Tibial nerve (tissue), 4 donors: ENCODE data around the gene SLC9A2. TPM values are rescaled to one million over a fixed set of nuclear protein-coding genes. Genes with fewer than 3 reads are reported as not detected.

Experiments used
- DNase-seq, 2 donors: peaks; one replicate each; pipeline ENCODE4 v3.0.0-alpha.2; 2019; ENCODE audit warnings: low spot score in 2 of 2
- H3K27ac ChIP-seq, 4 donors: fragments of 200-600 bp; sonication (generic) in 3 of 4; one replicate each; pipeline ENCODE4 v1.5.1; 2017 to 2019; ENCODE audit warnings: mild to moderate bottlenecking in 1 of 4
- H3K27me3 ChIP-seq, 2 donors: fragments of 200-600 bp; sonication (generic) in 1 of 2; one replicate each; pipeline versions ENCODE4 v1.5.1 to v1.6.0; 2017 to 2019
- H3K36me3 ChIP-seq, 3 donors: fragments of 200-600 bp; sonication (generic); one replicate each; pipeline ENCODE4 v1.5.1; 2018 to 2019
- H3K4me1 ChIP-seq, 4 donors: fragments of 200-600 bp; sonication (generic) in 3 of 4; one replicate each; pipeline ENCODE4 v1.5.1; 2017 to 2019
- H3K4me3 ChIP-seq, 4 donors: fragments of 200-600 bp; sonication (generic) in 3 of 4; one replicate each; pipeline ENCODE4 v1.5.1; 2017 to 2019; ENCODE audit warnings: mild to moderate bottlenecking in 1 of 4, moderate library complexity in 1 of 4
- H3K9me3 ChIP-seq, 4 donors: fragments of 200-600 bp; sonication (generic) in 3 of 4; one replicate each; pipeline ENCODE4 v1.5.1; 2017 to 2019
- EP300 ChIP-seq, 2 donors: sonication (generic); formaldehyde crosslinking; IDR thresholded peaks; one replicate each; pipeline ENCODE4 v1.6.1; 2017; ENCODE audit warnings: antibody characterized with exemption in 2 of 2, mild to moderate bottlenecking in 1 of 2
- POLR2A ChIP-seq, 2 donors: fragments of 450-650 bp; IDR thresholded peaks; one replicate each; pipeline ENCODE4 v1.6.1; 2017; ENCODE audit warnings: antibody characterized with exemption in 2 of 2, mild to moderate bottlenecking in 2 of 2, moderate library complexity in 2 of 2
- WGBS, 2 donors: methylation state at CpG; one replicate each; pipeline ENCODE4 v1.1.5; 2018; 5-methylcytosine and 5-hydroxymethylcytosine counted together
- total RNA-seq, 4 donors: library from RNA; depleted of rRNA; stranded (reverse); fragments of >200 nt; gene quantifications; one replicate each; pipeline ENCODE4 v1.1.0, GENCODE V29; 2016
- TF ChIP-seq, protein P1 (sequence below), 5 experiments: fragments of 200-600 bp in 3 of 5; fragments of 450-650 bp in 2 of 5; sonication (generic) in 3 of 5; IDR thresholded peaks; one replicate each; pipeline ENCODE4 v1.5.1; 2016 to 2019; ENCODE audit warnings: antibody characterized with exemption in 5 of 5, mild to moderate bottlenecking in 3 of 5, moderate library complexity in 2 of 5

The SLC9A2 gene
- total RNA-seq, 4 donors from 2014 or later = under 0.01 TPM; not detected in 3

DNA sequence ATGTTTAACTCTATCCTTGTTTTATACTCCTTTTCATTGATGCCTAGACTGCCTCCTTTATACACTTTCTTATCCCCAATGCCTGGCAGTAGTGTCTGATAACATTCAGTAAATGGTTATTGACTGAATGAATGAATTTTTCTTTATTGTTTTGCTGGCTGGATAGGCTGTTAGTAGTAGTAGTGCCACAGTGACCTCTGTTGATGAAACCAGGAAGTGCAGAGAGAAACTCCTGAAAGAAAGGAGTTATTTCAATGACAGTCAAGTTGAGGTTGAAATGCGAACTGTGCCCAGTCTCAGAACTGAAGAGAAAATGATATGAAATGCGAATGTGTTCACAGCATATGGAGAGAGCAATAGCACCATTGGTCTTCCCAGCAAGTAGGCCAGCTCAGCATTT is 26.8 kb upstream of the SLC9A2 start:
- 86 to 94% methylated on average over 2 of the region's 2 CpGs for WGBS, 2 donors
- Histone ChIP-seq H3K4me1 (no peaks in the 10 kb centered on the region), H3K9me3 (no peaks in the 10 kb centered on the region), H3K4me3 (no peak overlapping the region), H3K27me3 (no peaks in the 10 kb centered on the region), H3K27ac (no peak overlapping the region), H3K36me3 (no peaks in the 10 kb centered on the region)
- no peak for DNase-seq
- TF ChIP-seq, protein P1, sequence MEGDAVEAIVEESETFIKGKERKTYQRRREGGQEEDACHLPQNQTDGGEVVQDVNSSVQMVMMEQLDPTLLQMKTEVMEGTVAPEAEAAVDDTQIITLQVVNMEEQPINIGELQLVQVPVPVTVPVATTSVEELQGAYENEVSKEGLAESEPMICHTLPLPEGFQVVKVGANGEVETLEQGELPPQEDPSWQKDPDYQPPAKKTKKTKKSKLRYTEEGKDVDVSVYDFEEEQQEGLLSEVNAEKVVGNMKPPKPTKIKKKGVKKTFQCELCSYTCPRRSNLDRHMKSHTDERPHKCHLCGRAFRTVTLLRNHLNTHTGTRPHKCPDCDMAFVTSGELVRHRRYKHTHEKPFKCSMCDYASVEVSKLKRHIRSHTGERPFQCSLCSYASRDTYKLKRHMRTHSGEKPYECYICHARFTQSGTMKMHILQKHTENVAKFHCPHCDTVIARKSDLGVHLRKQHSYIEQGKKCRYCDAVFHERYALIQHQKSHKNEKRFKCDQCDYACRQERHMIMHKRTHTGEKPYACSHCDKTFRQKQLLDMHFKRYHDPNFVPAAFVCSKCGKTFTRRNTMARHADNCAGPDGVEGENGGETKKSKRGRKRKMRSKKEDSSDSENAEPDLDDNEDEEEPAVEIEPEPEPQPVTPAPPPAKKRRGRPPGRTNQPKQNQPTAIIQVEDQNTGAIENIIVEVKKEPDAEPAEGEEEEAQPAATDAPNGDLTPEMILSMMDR (IDR thresholded peaks at IDR 0.05) = peak in 1 of 5 experiments; percentile 19
- no peak for TF ChIP-seq EP300 (IDR thresholded peaks at IDR 0.05)
- no peak for TF ChIP-seq POLR2A (IDR thresholded peaks at IDR 0.05)

DNA sequence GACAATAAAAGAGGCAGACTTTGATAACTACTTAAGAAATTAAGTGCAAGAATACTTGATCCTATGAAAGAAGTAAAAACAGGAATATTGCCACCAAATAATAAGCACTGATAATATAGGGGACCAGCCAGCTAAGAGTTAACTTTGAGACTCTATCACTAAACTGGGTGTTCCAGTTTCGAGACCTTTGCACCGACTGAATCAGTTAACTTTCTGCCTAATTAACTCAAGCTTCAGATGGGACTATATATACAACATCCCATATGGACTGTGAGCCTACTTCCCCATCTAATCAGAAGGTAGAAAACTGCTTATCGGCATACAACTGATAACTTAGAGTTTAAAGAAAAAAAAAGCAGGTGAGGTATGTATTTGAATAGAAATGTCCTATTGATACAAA is 25.8 kb upstream of the SLC9A2 start:
- Histone ChIP-seq H3K9me3 (no peaks in the 10 kb centered on the region), H3K27me3 (no peaks in the 10 kb centered on the region), H3K4me1 (no peaks in the 10 kb centered on the region), H3K4me3 (no peak overlapping the region), H3K36me3 (no peaks in the 10 kb centered on the region), H3K27ac (no peak overlapping the region)
- TF ChIP-seq EP300 (IDR thresholded peaks at IDR 0.05) (no peak), POLR2A (IDR thresholded peaks at IDR 0.05) (no peak)
- TF ChIP-seq, protein P1 (IDR thresholded peaks at IDR 0.05) = no peak
- WGBS, 2 donors = 44 to 47% methylated on average over 3 of the region's 3 CpGs
- no peak for DNase-seq

DNA sequence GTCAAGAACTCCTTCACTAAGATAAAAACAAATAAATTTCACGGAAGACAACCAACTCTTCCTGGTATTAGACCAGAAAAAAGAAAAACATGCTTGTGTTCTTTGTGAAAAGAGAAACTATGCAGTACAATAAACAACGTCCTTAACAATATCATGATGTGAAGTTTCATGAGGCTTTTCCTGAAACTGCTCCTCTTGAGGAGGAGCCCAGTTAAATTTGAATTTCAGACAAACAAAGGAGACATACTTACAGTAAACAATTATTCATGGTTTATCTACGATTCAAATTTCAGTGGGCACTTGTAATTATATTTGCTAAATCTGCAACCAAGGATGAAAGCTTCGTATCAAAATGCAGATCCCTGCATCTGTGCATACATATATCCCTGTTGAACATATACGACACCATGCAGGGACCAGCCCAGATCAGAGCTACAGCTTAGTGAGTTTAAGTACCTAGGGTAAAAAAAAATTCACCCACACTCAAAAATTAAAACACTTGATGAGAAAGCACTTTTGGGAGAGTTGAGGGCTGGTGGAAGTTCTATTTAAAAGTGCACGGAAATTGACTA is 24.8 kb upstream of the SLC9A2 start:
- Histone ChIP-seq H3K27me3 (no peaks in the 10 kb centered on the region), H3K36me3 (no peaks in the 10 kb centered on the region), H3K4me1 (no peaks in the 10 kb centered on the region), H3K9me3 (no peaks in the 10 kb centered on the region), H3K27ac (no peak overlapping the region), H3K4me3 (no peak overlapping the region)
- no peak for DNase-seq
- WGBS, 2 donors = 67 to 74% methylated on average over 6 of the region's 6 CpGs
- TF ChIP-seq POLR2A (IDR thresholded peaks at IDR 0.05) (no peak), EP300 (IDR thresholded peaks at IDR 0.05) (no peak)
- TF ChIP-seq, protein P1 (IDR thresholded peaks at IDR 0.05) = no peak

DNA sequence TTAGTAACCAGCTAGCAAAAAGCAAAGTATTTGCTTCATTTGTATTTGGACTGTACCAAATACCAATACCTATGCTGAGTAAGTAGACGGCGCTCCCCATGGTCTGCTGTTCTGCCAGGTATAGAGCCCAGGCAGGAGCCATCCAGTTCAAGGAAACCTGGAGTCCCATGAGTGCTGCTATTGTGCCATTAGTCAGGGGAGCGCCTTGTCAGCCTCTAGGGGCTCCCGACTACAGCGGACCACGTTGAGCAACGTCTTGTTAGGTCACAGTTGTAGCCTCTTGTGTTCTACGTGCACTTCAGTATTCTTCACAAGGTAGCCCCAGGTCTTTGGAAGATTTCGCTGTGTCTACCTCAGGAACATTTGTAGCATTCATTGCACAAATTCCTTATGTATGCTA is 21.6 kb upstream of the SLC9A2 start:
- 70% methylated on average over 9 of the region's 9 CpGs for WGBS, 2 donors

DNA sequence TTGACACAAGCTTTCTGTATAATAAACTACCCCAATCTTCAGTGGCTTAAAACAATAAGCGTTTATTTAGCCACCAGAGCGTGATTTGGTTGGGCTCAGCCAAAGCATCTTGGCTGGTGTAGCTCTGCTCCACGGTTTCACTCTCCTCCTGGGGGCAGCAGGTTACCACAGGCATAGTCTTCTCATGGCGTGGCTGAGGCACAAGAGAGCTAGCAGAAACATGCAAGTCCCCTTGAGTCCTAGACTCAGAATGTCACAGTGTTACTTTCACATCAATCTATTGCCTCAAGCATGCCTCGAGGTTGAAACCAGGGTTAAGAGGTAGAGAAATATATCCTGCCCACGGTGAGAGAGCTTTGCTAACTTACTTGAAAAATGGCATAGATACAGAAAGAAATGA is 19.9 kb upstream of the SLC9A2 start:
- Histone ChIP-seq H3K4me1 (no peaks in the 10 kb centered on the region), H3K36me3 (no peaks in the 10 kb centered on the region), H3K9me3 (no peaks in the 10 kb centered on the region), H3K27me3 (no peaks in the 10 kb centered on the region), H3K27ac (no peak overlapping the region), H3K4me3 (no peak overlapping the region)
- DNase-seq = no peak
- TF ChIP-seq, protein P1 (IDR thresholded peaks at IDR 0.05) = no peak
- no peak for TF ChIP-seq EP300 (IDR thresholded peaks at IDR 0.05)
- 66 to 71% methylated on average over 6 of the region's 6 CpGs for WGBS, 2 donors

More for the DNA sequence above, 21.6 kb upstream of the SLC9A2 start:
- Histone ChIP-seq H3K9me3 (no peaks in the 10 kb centered on the region), H3K27me3 (no peaks in the 10 kb centered on the region), H3K4me3 (no peak overlapping the region), H3K27ac (no peak overlapping the region), H3K4me1 (no peaks in the 10 kb centered on the region), H3K36me3 (no peaks in the 10 kb centered on the region)
- TF ChIP-seq POLR2A (IDR thresholded peaks at IDR 0.05) (no peak), EP300 (IDR thresholded peaks at IDR 0.05) (no peak)
- TF ChIP-seq, protein P1 (IDR thresholded peaks at IDR 0.05) = no peak
- DNase-seq = no peak
